Activated CD4-positive, alpha-beta T cell treated with anti-CD3 and anti-CD28 coated beads, Interleukin-2, amount 10 ng/mL, durations not matched to agents 7 days and 5 days (primary cell): ENCODE results near the gene MAP3K1. TPM values are rescaled to one million over a fixed set of nuclear protein-coding genes. Genes with fewer than 3 reads are reported as not detected.

Experiments
- CTCF ChIA-PET: fragments of 350-600 bp; sonication (Branson Sonifier 250); formaldehyde crosslinking; loops from one replicate; lab custom pipeline; 2021; ENCODE audit warnings: antibody characterized with exemption; lab: Charles Lee
- POLR2A ChIA-PET: fragments of 350-600 bp; sonication (Branson Sonifier 250); formaldehyde crosslinking; loops from one replicate; lab custom pipeline; 2021; ENCODE audit warnings: antibody characterized with exemption; lab: Charles Lee
- DNase-seq: peaks from one replicate; pipeline ENCODE4 v3.0.0-alpha.2; 2020
- H3K27ac Mint-ChIP-seq: one replicate; pipeline ENCODE4 v1.8.0; 2021; ENCODE audit warnings: mild to moderate bottlenecking, moderate library complexity, mixed read lengths
- H3K27me3 Mint-ChIP-seq: one replicate; pipeline ENCODE4 v1.8.0; 2021; ENCODE audit warnings: mixed read lengths
- H3K36me3 Mint-ChIP-seq: one replicate; pipeline ENCODE4 v1.8.0; 2021; ENCODE audit warnings: low read depth, mixed read lengths
- H3K4me1 Mint-ChIP-seq: one replicate; pipeline ENCODE4 v1.8.0; 2021; ENCODE audit warnings: mixed read lengths
- H3K4me3 Mint-ChIP-seq: one replicate; pipeline ENCODE4 v1.8.0; 2021; ENCODE audit warnings: mild to moderate bottlenecking, moderate library complexity, mixed read lengths
- H3K9me3 Mint-ChIP-seq: one replicate; pipeline ENCODE4 v1.8.0; 2021; ENCODE audit warnings: mixed read lengths
- total RNA-seq, 2 experiments: library from RNA; stranded (reverse); gene quantifications; one replicate each; pipeline ENCODE4 v1.2.3, GENCODE V29; 2021

The MAP3K1 gene
- total RNA-seq, 2 experiments from 2014 or later, result 59.9 to 63.9 TPM

DNA sequence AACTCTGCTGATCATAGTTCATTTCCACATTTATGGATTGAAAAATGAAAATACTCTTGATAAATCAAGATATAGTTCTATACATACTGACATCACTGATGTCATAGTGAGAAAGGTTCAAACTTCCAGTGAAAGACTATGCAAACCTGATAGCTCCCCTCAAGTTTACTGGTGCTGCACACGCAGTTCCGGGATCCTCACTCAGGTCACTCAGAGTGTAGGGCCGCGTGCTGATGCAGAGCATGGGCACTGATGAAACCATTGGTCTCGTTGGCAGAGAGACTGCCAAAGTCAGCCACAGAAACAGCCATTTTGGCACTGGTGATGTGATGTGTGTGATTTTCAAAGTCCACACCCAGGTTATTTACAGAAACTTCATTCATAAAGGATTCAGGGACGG is 107.6 kb downstream of the MAP3K1 start:
- Mint-ChIP-seq H3K27ac (no peak overlapping the region), H3K4me1 (peaks cover 7% of the 10 kb centered on the region), H3K36me3 (peaks cover 46% of the 10 kb centered on the region), H3K4me3 (no peak overlapping the region), H3K9me3 (no peaks in the 10 kb centered on the region), H3K27me3 (no peaks in the 10 kb centered on the region)
- DNase-seq, result no peak
- CTCF ChIA-PET, result interaction anchor here (1.0 to 1.3 kb wide), 3 partner anchors 9 to 14 kb away, joined by 3 read pairs; partner anchors contain the start of gene SETD9
- POLR2A ChIA-PET, result no interaction called here

DNA sequence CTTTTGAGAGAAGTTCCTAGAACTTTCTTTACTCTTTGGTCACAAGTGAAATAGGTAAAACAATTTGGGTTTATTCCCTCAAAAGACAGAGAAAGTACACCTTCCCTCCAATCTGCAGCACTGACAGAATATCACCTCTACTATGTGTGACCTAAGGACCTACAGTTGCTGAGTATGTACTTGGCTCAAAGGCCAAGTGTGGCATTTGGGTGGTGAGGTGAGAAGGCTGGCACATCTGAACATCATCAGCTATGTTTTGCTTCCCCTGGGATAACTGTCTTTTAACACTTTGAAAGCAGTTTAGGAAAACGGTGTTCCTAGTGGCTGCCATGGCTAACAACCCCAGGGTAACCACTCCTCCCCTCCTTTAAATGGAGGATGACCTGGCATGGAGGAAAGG is 119.0 kb downstream of the MAP3K1 start:
- no peaks in the 10 kb centered on the region for H3K9me3 Mint-ChIP-seq
- H3K36me3 Mint-ChIP-seq, result peaks cover 50% of the 10 kb centered on the region
- ChIA-PET POLR2A (no interaction called here), CTCF (no interaction called here)
- DNase-seq, result no peak
- no peak overlapping the region for H3K27ac Mint-ChIP-seq
- no peaks in the 10 kb centered on the region for H3K4me1 Mint-ChIP-seq
- H3K4me3 Mint-ChIP-seq, result no peak overlapping the region
- H3K27me3 Mint-ChIP-seq, result no peaks in the 10 kb centered on the region

DNA sequence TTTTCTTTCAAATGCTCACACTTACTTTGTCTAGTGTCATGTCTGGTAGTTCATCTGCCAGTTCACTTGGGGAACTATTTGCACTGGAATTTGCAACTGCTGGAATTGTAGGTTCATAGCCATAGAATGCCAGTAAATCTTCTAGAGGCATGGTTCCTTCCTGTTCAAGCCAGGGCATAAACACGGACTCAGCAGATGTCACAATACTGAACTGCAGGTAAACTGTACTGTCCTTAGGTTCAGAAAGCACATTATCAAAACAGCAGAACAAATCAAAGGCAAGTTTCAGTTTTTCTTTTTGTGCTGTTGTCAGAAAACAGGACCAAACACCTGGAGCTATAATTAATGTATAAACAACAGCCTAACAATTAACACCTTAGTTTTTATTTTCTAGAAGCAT is 123.5 kb downstream of the MAP3K1 start:
- no peak overlapping the region for H3K4me3 Mint-ChIP-seq
- H3K27me3 Mint-ChIP-seq, result no peaks in the 10 kb centered on the region
- no peak overlapping the region for H3K27ac Mint-ChIP-seq
- no peak for DNase-seq
- ChIA-PET POLR2A (no interaction called here), CTCF (no interaction called here)
- H3K36me3 Mint-ChIP-seq, result peaks cover 60% of the 10 kb centered on the region
- H3K9me3 Mint-ChIP-seq, result no peaks in the 10 kb centered on the region
- H3K4me1 Mint-ChIP-seq, result no peaks in the 10 kb centered on the region

DNA sequence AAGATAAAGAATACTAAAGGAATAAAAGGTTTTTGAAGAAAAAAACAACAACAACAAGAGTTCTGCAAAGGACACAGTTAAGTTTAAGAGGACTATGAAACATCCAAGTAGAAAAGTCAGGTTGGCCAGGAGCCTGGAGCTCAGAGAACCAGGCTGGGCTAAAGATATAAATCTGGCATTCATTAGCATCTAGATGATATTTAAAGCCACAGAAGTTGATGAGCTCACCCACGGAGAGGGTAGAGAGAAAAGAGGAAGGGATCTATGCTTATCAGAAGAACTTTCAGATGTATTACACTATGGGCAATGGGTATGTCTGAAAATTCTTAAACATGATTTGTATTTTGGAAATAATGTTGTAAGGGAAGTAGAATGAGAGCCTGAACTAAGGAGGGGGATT is 126.6 kb downstream of the MAP3K1 start:
- ChIA-PET POLR2A (no interaction called here), CTCF (interaction anchor here (1.0 kb wide), 1 partner anchor 9 kb away, joined by 4 read pairs; no protein-coding TSS in a partner anchor)
- Mint-ChIP-seq H3K9me3 (no peaks in the 10 kb centered on the region), H3K4me3 (no peak overlapping the region), H3K4me1 (no peaks in the 10 kb centered on the region), H3K27ac (no peak overlapping the region), H3K36me3 (peaks cover 48% of the 10 kb centered on the region), H3K27me3 (no peaks in the 10 kb centered on the region)
- no peak for DNase-seq

Other genes with a start within 250 kb of the MAP3K1 start
- gene SETD9, start 94.0 kb downstream of the MAP3K1 start, total RNA-seq, result 1 to 10 TPM; 4.0 to 5.1 TPM
- gene MIER3, start 136.6 kb downstream of the MAP3K1 start, total RNA-seq, result 10 to 100 TPM; 22.4 to 23.1 TPM